SU-DHL-6 (cell line): Measurements from ENCODE around the gene MASP2.

Experiments used
- EZH2phosphoT487 ChIP-seq: fragments of 200-600 bp; sonication (generic), shearing (Covaris generic); conservative IDR thresholded peaks from 2 replicates; pipeline ENCODE4 v1.6.1; 2018; ENCODE audit warnings: mild to moderate bottlenecking, antibody characterized with exemption, low read length, moderate library complexity, mixed read lengths
- TF ChIP-seq, protein P1 (sequence below): fragments of 200-600 bp; sonication (generic); IDR thresholded peaks from one replicate; pipeline ENCODE4 v1.5.1; 2017; ENCODE audit warnings: antibody characterized with exemption, mild to moderate bottlenecking, low read length, moderate library complexity; ENCODE audit not compliant: insufficient read depth, poor library complexity, severe bottlenecking

DNA sequence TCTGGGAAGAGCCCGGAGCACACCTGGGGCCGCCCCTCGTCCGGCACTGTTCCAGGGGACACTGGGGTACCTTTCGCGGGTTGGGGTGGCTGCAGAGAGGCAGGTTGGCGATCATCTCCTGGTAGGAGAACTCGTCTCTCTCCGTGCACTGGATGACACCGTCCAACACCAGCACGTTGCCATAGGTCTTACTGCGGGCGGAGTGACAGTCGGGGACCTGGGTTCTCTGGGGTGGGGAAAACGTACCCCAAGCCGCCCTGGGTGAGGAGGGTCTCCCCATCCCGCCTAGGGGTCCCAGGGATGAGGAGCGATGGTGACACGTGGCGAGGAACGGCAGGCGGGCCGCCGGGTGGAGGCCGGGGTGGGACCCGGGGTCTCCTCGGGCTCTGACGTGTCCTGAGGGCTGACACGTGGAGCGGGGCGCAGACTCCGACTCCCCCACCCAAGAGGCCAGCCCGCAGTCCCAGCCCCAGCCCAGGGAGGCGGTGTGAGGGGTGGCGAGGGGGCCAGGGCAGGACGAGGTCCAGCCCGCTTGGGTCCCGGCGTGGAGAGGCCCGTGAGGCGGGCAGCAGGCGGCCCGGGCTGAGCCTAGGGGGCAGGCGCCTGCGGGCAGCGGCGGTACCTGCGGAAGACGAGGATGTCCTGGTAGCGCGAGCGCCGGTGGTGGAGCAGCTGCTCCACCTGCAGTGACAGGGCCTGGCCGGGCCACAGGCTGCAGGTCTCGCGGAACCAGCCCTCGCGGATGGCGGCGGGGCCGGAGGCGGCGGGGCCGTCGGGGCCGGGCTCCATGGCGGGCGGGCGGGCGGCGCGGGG is 12.3 kb upstream of the MASP2 start:
- TF ChIP-seq, protein P1, sequence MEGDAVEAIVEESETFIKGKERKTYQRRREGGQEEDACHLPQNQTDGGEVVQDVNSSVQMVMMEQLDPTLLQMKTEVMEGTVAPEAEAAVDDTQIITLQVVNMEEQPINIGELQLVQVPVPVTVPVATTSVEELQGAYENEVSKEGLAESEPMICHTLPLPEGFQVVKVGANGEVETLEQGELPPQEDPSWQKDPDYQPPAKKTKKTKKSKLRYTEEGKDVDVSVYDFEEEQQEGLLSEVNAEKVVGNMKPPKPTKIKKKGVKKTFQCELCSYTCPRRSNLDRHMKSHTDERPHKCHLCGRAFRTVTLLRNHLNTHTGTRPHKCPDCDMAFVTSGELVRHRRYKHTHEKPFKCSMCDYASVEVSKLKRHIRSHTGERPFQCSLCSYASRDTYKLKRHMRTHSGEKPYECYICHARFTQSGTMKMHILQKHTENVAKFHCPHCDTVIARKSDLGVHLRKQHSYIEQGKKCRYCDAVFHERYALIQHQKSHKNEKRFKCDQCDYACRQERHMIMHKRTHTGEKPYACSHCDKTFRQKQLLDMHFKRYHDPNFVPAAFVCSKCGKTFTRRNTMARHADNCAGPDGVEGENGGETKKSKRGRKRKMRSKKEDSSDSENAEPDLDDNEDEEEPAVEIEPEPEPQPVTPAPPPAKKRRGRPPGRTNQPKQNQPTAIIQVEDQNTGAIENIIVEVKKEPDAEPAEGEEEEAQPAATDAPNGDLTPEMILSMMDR = no peak
- no peak for TF ChIP-seq EZH2phosphoT487
